ENCODE measurements around the gene BRWD1. TPM values are rescaled to one million over a fixed set of nuclear protein-coding genes. Genes with fewer than 3 reads are reported as not detected.

BRWD1 gene
- total RNA-seq, 3 donors from 2014 or later: 40.6 to 58.6 (median 52.5) TPM

- no peaks in the 10 kb centered on the region for H3K36me3 ChIP-seq (ENCODE audit: low read depth)
- no peak overlapping the region for H3K4me3 ChIP-seq
- TF ChIP-seq CTCF (IDR thresholded peaks at IDR 0.05): no peak
- no peak for DNase-seq
- H3K4me1 ChIP-seq (ENCODE audit: low read depth): peaks cover 6% of the 10 kb centered on the region
- ATAC-seq: no peak
- intact Hi-C loops (cut with DNase I, micrococcal nuclease): no loop called here
- H3K9me3 ChIP-seq: no peaks in the 10 kb centered on the region
Observed at GRCh38 chr21:39318091-39318959, 4.9 kb upstream of the BRWD1 start.

- no peak overlapping the region for H3K4me3 ChIP-seq
- H3K9me3 ChIP-seq: no peaks in the 10 kb centered on the region
- TF ChIP-seq CTCF (IDR thresholded peaks at IDR 0.05): no peak
- DNase-seq (peak in 1 of 3 donors; percentile 12), ATAC-seq (no peak)
- intact Hi-C loops (cut with DNase I, micrococcal nuclease): no loop called here
- peaks cover 6% of the 10 kb centered on the region for H3K4me1 ChIP-seq (ENCODE audit: low read depth)
- H3K36me3 ChIP-seq (ENCODE audit: low read depth): no peaks in the 10 kb centered on the region
Observed at GRCh38 chr21:39317134-39318090, 4.0 kb upstream of the BRWD1 start.

- ATAC-seq (no peak), DNase-seq (no peak)
- H3K9me3 ChIP-seq: no peaks in the 10 kb centered on the region
- no peaks in the 10 kb centered on the region for H3K36me3 ChIP-seq (ENCODE audit: low read depth)
- intact Hi-C loops (cut with DNase I, micrococcal nuclease): no loop called here
- peaks cover 10% of the 10 kb centered on the region for H3K4me1 ChIP-seq (ENCODE audit: low read depth)
- H3K4me3 ChIP-seq: no peak overlapping the region
- TF ChIP-seq CTCF (IDR thresholded peaks at IDR 0.05): no peak
Observed at GRCh38 chr21:39316729-39317128, 3.3 kb upstream of the BRWD1 start.

GRCh38 chr21:39315603-39316445 is 2.4 kb upstream of the BRWD1 start:
- H3K4me3 ChIP-seq: no peak overlapping the region
- ATAC-seq (no peak), DNase-seq (no peak)
- no peak for TF ChIP-seq CTCF (IDR thresholded peaks at IDR 0.05)
- peaks cover 19% of the 10 kb centered on the region for H3K4me1 ChIP-seq (ENCODE audit: low read depth)
- no peaks in the 10 kb centered on the region for H3K36me3 ChIP-seq (ENCODE audit: low read depth)
- no peaks in the 10 kb centered on the region for H3K9me3 ChIP-seq
- intact Hi-C loops (cut with DNase I, micrococcal nuclease): no loop called here
